HCT116 (cell line): ENCODE data around the gene TEX19. TPM values are rescaled to one million over a fixed set of nuclear protein-coding genes. Genes with fewer than 3 reads are reported as not detected.

ENCODE experiments used
- ATAC-seq: fragments of 200-7000 bp; cut with Tn5 transposase; 2 replicates; pipeline ENCODE4 v1.9.1; 2020; ENCODE audit warnings: mild to moderate bottlenecking, moderate library complexity
- BruUV-seq: library from RNA; stranded (reverse); fragments of 400-500 nt; replicated peaks from 2 replicates; lab custom pipeline; 2021; lab: Mats Ljungman, UMichigan
- CTCF ChIA-PET: fragments of 300-600 bp; sonication (Branson Sonifier 250); formaldehyde crosslinking; loops from one replicate; lab custom pipeline; 2021; ENCODE audit warnings: antibody characterized with exemption; lab: Charles Lee
- POLR2A ChIA-PET: fragments of 300-600, 350-600 bp; sonication (Branson Sonifier 250); formaldehyde crosslinking; loops from one replicate; lab custom pipeline; 2021; ENCODE audit warnings: antibody characterized with exemption; lab: Charles Lee
- RAD21 ChIA-PET, 2 experiments: fragments of 300-600 bp; sonication (Branson Sonifier 250); formaldehyde crosslinking; loops; one replicate each; lab custom pipeline; 2023; ENCODE audit warnings: low total read pairs in 2 of 2; ENCODE audit not compliant: uncharacterized antibody in 2 of 2, unreplicated experiment in 2 of 2, low non-redundant PET in 1 of 2; lab: Charles Lee
- DNase-seq: peaks from one replicate; pipeline ENCODE4 v3.0.0-alpha.2; 2010; ENCODE audit warnings: low read depth, low spot score
- H2AFZ ChIP-seq: fragments of 200-600 bp; shearing (Covaris generic), sonication (generic); 2 replicates; pipeline ENCODE4 v1.6.1; 2017; ENCODE audit warnings: low read depth, mixed run types, mixed read lengths, antibody characterized with exemption, low read length; ENCODE audit not compliant: poor library complexity, severe bottlenecking
- H3K27ac ChIP-seq: 2 replicates; pipeline ENCODE4 v1.5.1; 2012; ENCODE audit warnings: low read depth, low read length
- H3K27me3 ChIP-seq: fragments of 200-600 bp; sonication (generic); 2 replicates; pipeline ENCODE4 v1.6.1; 2016; ENCODE audit warnings: mixed run types, low read length, mixed read lengths; ENCODE audit not compliant: insufficient read depth
- H3K36me3 ChIP-seq, 2 experiments: fragments of 200-500 bp in 1 of 2; fragments of 200-600 bp in 1 of 2; sonication (Bioruptor generic) in 1 of 2; sonication (generic) in 1 of 2; 2 replicates each; pipeline versions ENCODE4 v1.5.1 to v1.6.1; 2014 to 2016; ENCODE audit warnings: low read length in 2 of 2, inconsistent platforms in 1 of 2, mixed read lengths in 1 of 2, mixed run types in 1 of 2; ENCODE audit not compliant: insufficient read depth in 2 of 2, control insufficient read depth in 1 of 2
- H3K4me1 ChIP-seq, 2 experiments: fragments of 200-600 bp in 1 of 2; sonication (generic) in 1 of 2; 2 replicates each; pipeline versions ENCODE4 v1.5.1 to v1.6.1; 2012 to 2017; ENCODE audit warnings: low read length in 2 of 2, inconsistent platforms in 1 of 2, mild to moderate bottlenecking in 1 of 2, mixed read lengths in 1 of 2, mixed run types in 1 of 2, moderate library complexity in 1 of 2; ENCODE audit not compliant: insufficient read depth in 2 of 2, control insufficient read depth in 1 of 2
- H3K4me2 ChIP-seq: fragments of 200-600 bp; sonication (generic); 2 replicates; pipeline ENCODE4 v1.6.1; 2017; ENCODE audit warnings: mixed run types, low read length, mixed read lengths
- H3K4me3 ChIP-seq, 2 experiments: fragments of 200-600 bp in 1 of 2; sonication (generic) in 1 of 2; replicated peaks in 1 of 2; 2 replicates each; pipeline ENCODE4 v1.5.1; 2011 to 2016; ENCODE audit warnings: low read length in 2 of 2, control low read depth in 1 of 2, low read depth in 1 of 2, mild to moderate bottlenecking in 1 of 2, mixed read lengths in 1 of 2, mixed run types in 1 of 2
- H3K79me2 ChIP-seq: fragments of 200-600 bp; sonication (generic); 2 replicates; pipeline ENCODE4 v1.6.1; 2017; ENCODE audit warnings: mild to moderate bottlenecking, mixed run types, low read length, moderate library complexity, mixed read lengths; ENCODE audit not compliant: insufficient read depth
- H3K9ac ChIP-seq: fragments of 200-600 bp; sonication (generic); 2 replicates; pipeline ENCODE4 v1.6.1; 2016; ENCODE audit warnings: low read length, mixed read lengths
- H3K9me2 ChIP-seq: fragments of 200-600 bp; sonication (generic), shearing (Covaris generic); 2 replicates; pipeline ENCODE4 v1.6.1; 2017; ENCODE audit warnings: mixed run types, mild to moderate bottlenecking, moderate library complexity; ENCODE audit not compliant: insufficient read depth
- H3K9me3 ChIP-seq, 2 experiments: fragments of 200-500 bp in 1 of 2; fragments of 200-600 bp in 1 of 2; sonication (Bioruptor generic) in 1 of 2; sonication (generic) in 1 of 2; 2 replicates each; pipeline ENCODE4 v1.6.1; 2014 to 2017; ENCODE audit warnings: low read length in 2 of 2, mixed read lengths in 2 of 2, inconsistent platforms in 1 of 2, low read depth in 1 of 2, mild to moderate bottlenecking in 1 of 2, mixed run types in 1 of 2, moderate library complexity in 1 of 2; ENCODE audit not compliant: control insufficient read depth in 1 of 2, insufficient read depth in 1 of 2
- H4K20me1 ChIP-seq: fragments of 200-600 bp; sonication (generic), shearing (Covaris generic); 2 replicates; pipeline ENCODE4 v1.6.1; 2017; ENCODE audit warnings: mixed run types, mild to moderate bottlenecking, moderate library complexity; ENCODE audit not compliant: insufficient read depth
- ATF3 ChIP-seq: IDR thresholded peaks from 2 replicates; pipeline ENCODE4 v1.6.1; 2012
- CBX3 ChIP-seq: IDR thresholded peaks from 2 replicates; pipeline ENCODE4 v1.6.1; 2012; ENCODE audit warnings: low read depth
- CEBPB ChIP-seq: IDR thresholded peaks from 2 replicates; pipeline ENCODE4 v1.6.1; 2012; ENCODE audit warnings: low read depth
- CTCF ChIP-seq, 3 experiments: fragments of 200-600 bp in 1 of 3; sonication (generic) in 1 of 3; IDR thresholded peaks in 2 of 3; conservative IDR thresholded peaks in 1 of 3; 2 replicates each; pipeline ENCODE4 v1.5.1; 2012 to 2017; ENCODE audit warnings: low read depth in 2 of 3, low read length in 2 of 3, antibody characterized with exemption in 1 of 3, borderline replicate concordance in 1 of 3, control low read depth in 1 of 3, mild to moderate bottlenecking in 1 of 3, mixed read lengths in 1 of 3, mixed run types in 1 of 3, moderate library complexity in 1 of 3; ENCODE audit not compliant: insufficient read depth in 1 of 3
- ELF1 ChIP-seq: IDR thresholded peaks from 2 replicates; pipeline ENCODE4 v1.6.1; 2012; ENCODE audit warnings: low read depth, borderline replicate concordance
- EZH2 ChIP-seq: fragments of 200-600 bp; sonication (generic); IDR thresholded peaks from 2 replicates; pipeline ENCODE4 v1.6.1; 2017; ENCODE audit warnings: antibody characterized with exemption, mixed run types
- FOSL1 ChIP-seq: IDR thresholded peaks from 2 replicates; pipeline ENCODE4 v1.6.1; 2012; ENCODE audit warnings: low read depth
- JUND ChIP-seq: IDR thresholded peaks from 2 replicates; pipeline ENCODE4 v1.6.1; 2012
- MAX ChIP-seq: IDR thresholded peaks from 2 replicates; pipeline ENCODE4 v1.6.1; 2012
- POLR2A ChIP-seq: IDR thresholded peaks from 2 replicates; pipeline ENCODE4 v1.7.0; 2011; ENCODE audit warnings: borderline replicate concordance; ENCODE audit not compliant: insufficient read depth, insufficient read length; ENCODE audit errors: extremely low read depth
- POLR2AphosphoS5 ChIP-seq: IDR thresholded peaks from 2 replicates; pipeline ENCODE4 v1.6.1; 2011; ENCODE audit warnings: mild to moderate bottlenecking, low read depth, low read length, moderate library complexity
- RAD21 ChIP-seq: IDR thresholded peaks from 2 replicates; pipeline ENCODE4 v1.6.1; 2012; ENCODE audit warnings: low read depth, mild to moderate bottlenecking
- REST ChIP-seq: IDR thresholded peaks from 2 replicates; pipeline ENCODE4 v1.6.1; 2012; ENCODE audit warnings: low read depth
- SIN3A ChIP-seq: IDR thresholded peaks from 2 replicates; pipeline ENCODE4 v1.6.1; 2012; ENCODE audit warnings: low read depth
- SRF ChIP-seq: IDR thresholded peaks from 2 replicates; pipeline ENCODE4 v1.6.1; 2012; ENCODE audit warnings: low read depth
- YY1 ChIP-seq: IDR thresholded peaks from 2 replicates; pipeline ENCODE4 v1.6.1; 2011; ENCODE audit warnings: low read length, low read depth, moderate library complexity, mild to moderate bottlenecking; ENCODE audit not compliant: insufficient replicate concordance; ENCODE audit errors: extremely low read depth
- ZBTB33 ChIP-seq: IDR thresholded peaks from 2 replicates; pipeline ENCODE4 v1.6.1; 2011; ENCODE audit warnings: mild to moderate bottlenecking, low read length, moderate library complexity; ENCODE audit not compliant: insufficient replicate concordance; ENCODE audit errors: extremely low read depth
- ZFX ChIP-seq: fragments of 450-650 bp; IDR thresholded peaks from 2 replicates; pipeline ENCODE4 v1.6.1; 2017
- ZNF274 ChIP-seq: fragments of 200-500 bp; sonication (Bioruptor generic); IDR thresholded peaks from 2 replicates; pipeline ENCODE4 v1.6.1; 2014; ENCODE audit warnings: mild to moderate bottlenecking, low read depth, low read length, inconsistent platforms
- intact Hi-C: fragments of 100-400 bp; cut with micrococcal nuclease; formaldehyde crosslinking; loops from 2 replicates; pipeline ENCODE4 v1.10.0; 2022
- total RNA-seq: library from RNA; stranded (reverse); gene quantifications from one replicate; pipeline ENCODE4 v1.2.1, GENCODE V29; 2021; ENCODE audit not compliant: unreplicated experiment

The TEX19 gene
- total RNA-seq, 1 experiment from 2014 or later = 2.1 TPM

- Histone ChIP-seq H3K27me3 (no peaks in the 10 kb centered on the region), H3K4me3 (no peak overlapping the region), H3K9ac (no peak overlapping the region), H3K4me2 (no peak overlapping the region), H3K79me2 (no peaks in the 10 kb centered on the region), H3K36me3 (no peaks in the 10 kb centered on the region), H3K9me3 (no peaks in the 10 kb centered on the region), H3K9me2 (no peaks in the 10 kb centered on the region), H4K20me1 (no peaks in the 10 kb centered on the region), H3K27ac (no peak overlapping the region), H2AFZ (no peak overlapping the region), H3K4me1 (peaks cover 12 to 26% of the 10 kb centered on the region in 2 experiments)
- TF ChIP-seq POLR2AphosphoS5 = no peak
- TF ChIP-seq CEBPB = no peak
- TF ChIP-seq SIN3A = no peak
- TF ChIP-seq REST = no peak
- no peak for TF ChIP-seq ELF1
- TF ChIP-seq CBX3 = no peak
- no peak for TF ChIP-seq POLR2A
- no peak for TF ChIP-seq ZBTB33
- no peak for TF ChIP-seq SRF
- TF ChIP-seq ZNF274 = no peak
- TF ChIP-seq ATF3 = no peak
- TF ChIP-seq CTCF (IDR thresholded peaks at IDR 0.05 in 2 of 3, conservative IDR thresholded peaks at IDR 0.05 in 1 of 3; ENCODE audit: borderline replicate concordance in 1 of 3, insufficient read depth in 1 of 3, low read depth in 2 of 3, low read length in 2 of 3) = no peak
- TF ChIP-seq EZH2 = no peak
- no peak for TF ChIP-seq FOSL1
- TF ChIP-seq YY1 = no peak
- TF ChIP-seq MAX = no peak
- TF ChIP-seq ZFX = no peak
- TF ChIP-seq JUND = no peak
- TF ChIP-seq RAD21 = no peak
- ChIA-PET POLR2A (no interaction called here), RAD21 (no interaction called here), CTCF (no interaction called here)
- intact Hi-C loops = no loop called here
- no peak for DNase-seq
- ATAC-seq = no peak
- BruUV-seq = no TSS peak
Observed at GRCh38 chr17:82389379-82389778, 30.3 kb downstream of the TEX19 start.
